HG02623 (cell line): ENCODE data around the gene SMC3.
"Not testable (repeated sequence)": the region's sequence is repeated elsewhere in the genome, so short reads cannot be mapped to it uniquely, and the experiment has no call there.

Experiments
- ATAC-seq: cut with Tn5 transposase; IDR thresholded peaks from one replicate; pipeline ENCODE4 v1.9.1; 2021; ENCODE audit warnings: moderate library complexity; ENCODE audit not compliant: unreplicated experiment

Gene SMC3

DNA sequence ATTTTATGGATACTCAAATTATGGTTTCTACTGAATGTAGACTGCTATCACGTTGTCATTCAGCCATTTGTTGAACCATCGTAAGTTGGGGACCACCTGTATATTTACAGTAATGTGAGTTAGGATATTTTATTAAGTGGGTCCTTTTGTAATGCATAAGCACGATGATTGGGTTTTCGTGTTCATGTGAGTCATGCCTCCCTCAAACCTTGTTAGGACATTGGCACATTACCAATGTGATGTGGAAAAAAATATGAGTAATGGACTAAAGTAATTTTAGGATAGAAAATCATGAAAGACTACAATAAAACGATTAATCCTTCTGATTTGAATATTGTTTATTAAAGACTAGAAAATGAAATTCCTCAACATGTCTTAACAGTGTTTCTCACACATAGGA, 8.7 kb downstream of the SMC3 start:
- no peak for ATAC-seq

DNA sequence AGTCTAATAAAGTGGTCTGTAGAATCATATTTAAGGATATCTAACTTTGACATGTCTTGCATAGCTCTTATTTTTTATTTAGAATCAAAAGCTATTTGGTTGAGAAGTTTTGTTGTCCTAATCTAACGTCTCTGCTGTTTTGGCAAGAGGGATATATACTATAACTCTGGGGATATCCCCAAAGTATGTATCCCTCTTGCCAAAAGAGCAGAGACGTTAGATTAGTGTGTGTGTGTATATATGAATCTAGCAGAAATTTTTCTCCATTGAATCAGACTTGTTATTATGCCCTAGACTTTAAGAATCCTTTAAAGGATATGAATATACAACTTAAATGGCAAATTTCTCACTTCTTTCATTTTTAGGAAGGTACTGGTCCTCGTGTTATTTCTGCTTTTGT, 9.6 kb downstream of the SMC3 start:
- no peak for ATAC-seq

DNA sequence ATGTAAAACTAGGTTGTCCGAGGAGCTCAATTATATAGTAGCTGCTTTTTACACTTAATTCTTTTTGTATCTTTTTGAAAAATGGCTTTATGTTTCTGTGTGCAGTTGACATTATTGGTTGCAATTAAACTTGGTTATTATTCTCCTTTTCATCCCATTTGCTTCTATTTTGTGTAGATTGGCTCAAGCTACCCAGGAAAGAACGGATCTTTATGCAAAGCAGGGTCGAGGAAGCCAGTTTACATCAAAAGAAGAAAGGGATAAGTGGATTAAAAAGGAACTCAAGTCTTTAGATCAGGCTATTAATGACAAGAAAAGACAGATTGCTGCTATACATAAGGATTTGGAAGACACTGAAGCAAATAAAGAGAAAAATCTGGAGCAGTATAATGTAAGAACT, 16.5 kb downstream of the SMC3 start:
- no peak for ATAC-seq

GRCh38 chr10:110591760-110592159, 24.3 kb downstream of the SMC3 start:
- no peak for ATAC-seq

- ATAC-seq, result no peak
Observed at GRCh38 chr10:110597476-110597875, 30.0 kb downstream of the SMC3 start.

GRCh38 chr10:110600487-110601101, 33.1 kb downstream of the SMC3 start:
- ATAC-seq, result no peak

GRCh38 chr10:110601581-110601980, 34.1 kb downstream of the SMC3 start:
- ATAC-seq, result no peak

- no peak for ATAC-seq
Observed at GRCh38 chr10:110608087-110608486, 40.6 kb downstream of the SMC3 start.

- no peak for ATAC-seq
Observed at GRCh38 chr10:110609605-110610004, 42.1 kb downstream of the SMC3 start.

DNA sequence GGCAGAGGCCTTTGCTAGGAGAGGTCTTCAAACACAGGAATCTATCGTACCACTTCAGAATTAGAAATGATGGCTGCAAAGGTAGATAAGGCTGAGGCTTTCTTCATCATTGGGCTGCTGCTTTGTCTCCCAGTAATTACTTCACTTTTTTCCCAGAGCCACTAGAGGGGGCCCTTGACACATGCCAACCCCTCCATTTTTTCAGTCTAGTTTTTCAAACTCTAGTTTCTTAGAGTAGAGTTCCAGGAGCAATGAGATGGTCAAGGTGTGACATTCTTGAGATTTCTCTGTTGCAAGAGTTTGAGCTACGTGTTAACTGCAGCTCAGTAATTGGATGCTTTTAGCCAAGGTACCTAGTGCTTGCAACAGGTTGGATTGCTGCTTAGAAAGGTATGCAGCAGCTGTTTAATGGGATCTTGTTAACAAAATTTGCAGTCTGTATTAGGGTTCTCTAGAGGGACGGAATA, 42.8 kb downstream of the SMC3 start:
- no peak for ATAC-seq

- ATAC-seq, result not testable (repeated sequence)
Observed at GRCh38 chr10:110610781-110611180, 43.3 kb downstream of the SMC3 start.

DNA sequence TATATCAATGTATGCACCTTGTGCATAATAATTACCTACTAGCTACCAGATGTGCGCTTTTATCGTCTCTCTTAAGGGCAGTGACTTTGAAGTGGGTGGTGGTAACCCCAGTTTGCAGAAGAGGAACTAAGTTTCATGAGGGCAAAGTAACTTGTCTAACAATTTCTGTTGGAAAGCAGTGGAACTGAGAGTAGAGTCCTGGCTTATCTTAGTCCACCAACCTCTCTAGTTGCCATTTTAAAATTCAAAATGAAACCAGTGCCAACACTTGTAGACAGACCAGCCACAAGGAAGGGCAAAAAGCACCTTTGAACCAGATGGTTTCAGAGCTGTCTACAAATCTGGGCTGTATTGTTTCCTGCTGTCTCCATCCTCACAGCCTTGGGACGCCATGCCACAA, 44.6 kb downstream of the SMC3 start:
- no peak for ATAC-seq

DNA sequence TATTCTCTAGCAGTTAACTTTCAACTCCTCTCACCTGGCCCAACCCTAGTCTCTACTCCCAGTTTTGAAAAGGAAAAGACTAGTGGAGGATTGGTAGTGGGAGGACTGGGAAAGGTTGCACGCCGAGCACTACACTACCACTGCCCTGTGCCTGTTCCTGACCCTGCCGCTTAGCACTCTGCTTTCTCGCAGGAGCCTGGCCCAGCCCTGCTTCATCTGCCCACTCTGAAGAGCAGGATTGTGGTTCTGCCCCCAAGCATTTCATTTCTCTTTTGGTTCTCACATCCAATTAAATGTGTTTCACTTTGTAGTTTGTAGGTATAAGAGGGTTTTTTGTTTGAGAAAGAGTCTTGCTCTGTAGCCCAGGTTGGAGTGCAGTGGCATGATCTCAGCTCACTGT, 45.1 kb downstream of the SMC3 start:
- ATAC-seq, result no peak

- peak; percentile 9 for ATAC-seq
Observed at GRCh38 chr10:110613341-110613995, 46.0 kb downstream of the SMC3 start.

DNA sequence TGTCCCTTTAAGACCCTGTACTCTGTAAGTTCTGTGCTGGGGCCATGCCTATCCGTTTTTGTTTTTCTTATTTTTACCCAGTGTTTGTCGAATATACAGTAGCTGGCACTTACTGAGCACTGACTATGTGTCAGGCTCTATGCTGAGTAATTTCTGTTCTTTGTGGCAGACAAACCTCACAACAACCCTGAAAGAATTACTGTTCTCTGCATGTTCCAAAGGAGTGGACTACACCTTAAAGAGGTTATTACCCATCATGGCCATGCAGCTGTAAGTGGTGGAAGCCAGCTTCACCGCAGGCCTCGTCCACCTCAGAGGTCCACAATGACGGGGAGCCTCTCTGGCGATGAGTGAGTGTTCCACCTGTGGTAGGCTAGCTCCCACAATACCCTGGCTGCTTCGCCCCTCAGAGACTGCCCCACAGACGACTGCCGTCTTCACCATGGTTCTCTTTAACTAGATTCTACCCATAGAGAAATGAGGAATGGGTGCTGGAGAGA, 46.6 kb downstream of the SMC3 start:
- ATAC-seq, result peak; percentile 55

GRCh38 chr10:110615057-110615747, 47.7 kb downstream of the SMC3 start:
- ATAC-seq, result no peak

- no peak for ATAC-seq
Observed at GRCh38 chr10:110616493-110617033, 49.1 kb downstream of the SMC3 start.

DNA sequence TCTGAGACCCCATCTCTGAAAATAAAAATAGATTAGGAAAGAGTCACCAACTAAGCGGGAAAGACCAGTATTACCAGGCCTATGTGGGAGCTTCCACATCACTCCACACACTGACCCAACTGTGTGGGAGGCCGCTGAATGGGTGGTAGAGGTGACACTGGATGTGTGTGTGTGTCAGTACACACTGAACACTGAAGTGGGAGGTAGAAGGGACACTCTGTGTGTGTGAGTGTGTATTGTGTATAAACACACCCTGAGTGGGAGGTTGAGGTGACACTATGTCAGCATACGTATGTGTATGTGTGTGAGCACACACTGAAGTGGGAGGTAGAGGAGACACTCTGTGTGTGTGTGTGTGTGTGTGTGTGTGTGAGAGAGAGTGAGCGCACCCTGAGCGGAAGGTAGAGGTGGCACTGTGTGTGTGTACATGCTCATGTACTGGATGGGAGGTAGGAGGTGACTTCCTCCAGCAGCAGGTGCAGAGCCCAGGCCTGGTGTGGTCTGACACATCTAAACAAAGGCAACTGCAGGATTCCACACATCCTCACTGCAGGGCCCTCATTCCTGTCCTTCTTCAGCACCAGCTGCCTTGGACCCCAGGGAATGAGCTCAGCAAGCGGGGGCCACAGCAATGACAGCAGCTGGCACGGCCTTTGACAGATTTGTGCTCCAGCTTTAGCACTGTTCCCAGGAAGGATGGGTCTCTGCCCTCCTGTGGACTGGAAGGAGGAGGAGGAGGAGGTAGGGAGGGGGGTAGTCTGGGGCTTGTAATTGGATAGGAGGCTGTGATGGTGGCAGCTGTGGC, 50.1 kb downstream of the SMC3 start:
- ATAC-seq, result no peak

DNA sequence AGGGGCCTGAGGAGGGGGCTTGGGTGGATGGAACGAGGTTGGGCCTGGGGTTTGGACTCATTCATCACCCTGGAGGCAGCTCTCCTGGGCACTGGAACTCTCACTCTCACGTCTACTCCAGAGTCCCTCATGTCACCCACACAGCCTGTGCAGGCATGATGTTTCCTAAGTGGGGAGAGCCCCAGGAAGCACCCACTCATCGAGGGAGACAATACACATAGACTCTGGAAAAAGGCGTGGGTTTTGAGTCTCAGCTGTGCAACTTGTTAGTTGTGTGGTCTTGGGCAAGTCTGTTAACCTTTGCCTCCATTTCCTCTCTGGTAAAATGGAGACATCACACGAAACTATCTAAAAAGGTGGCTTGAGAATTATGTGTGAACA, 50.7 kb downstream of the SMC3 start:
- ATAC-seq, result no peak

DNA sequence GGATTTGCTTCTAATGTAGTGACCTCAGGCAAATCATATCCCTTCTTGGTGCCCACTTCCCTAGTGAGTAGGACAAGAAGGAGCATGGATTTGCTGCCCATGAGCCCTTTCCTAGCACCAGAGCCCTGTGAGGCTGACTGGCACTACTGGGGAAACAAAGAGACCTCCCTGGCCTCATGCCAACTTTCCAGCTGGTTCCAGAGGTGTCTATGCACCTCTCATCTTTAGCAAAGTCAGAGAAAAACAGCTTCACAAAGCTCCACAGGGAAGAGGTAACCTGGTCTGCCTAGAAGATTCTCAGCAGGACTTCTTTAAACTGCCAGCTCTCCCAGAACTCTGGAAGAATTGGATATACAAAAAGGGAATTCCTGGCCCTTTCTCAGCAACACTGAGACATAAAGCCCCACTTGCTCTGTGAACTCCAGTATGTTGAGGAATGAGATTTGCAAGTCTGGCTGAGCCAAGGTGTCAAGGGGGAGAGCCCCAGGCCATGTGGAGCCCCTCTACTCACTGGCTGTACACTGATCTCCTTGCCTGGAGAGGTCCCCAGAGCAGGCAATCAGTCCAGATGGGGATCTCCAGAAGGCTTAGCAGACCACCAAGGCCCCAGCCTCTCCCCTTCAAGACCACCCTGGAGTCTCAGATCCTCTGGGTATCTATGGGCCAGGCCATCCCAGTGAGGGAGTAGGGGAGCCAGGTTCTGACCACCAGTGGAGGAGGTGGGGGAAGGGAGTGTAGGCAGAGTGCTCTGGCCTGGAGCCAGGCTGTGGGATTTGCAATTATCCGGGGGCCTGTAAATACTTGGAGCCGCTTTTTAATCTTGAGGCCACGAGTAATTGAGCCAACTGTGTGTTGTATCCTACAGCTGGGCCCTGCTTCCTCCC, 52.3 kb downstream of the SMC3 start:
- ATAC-seq, result no peak
